ENCODE results near the gene RTL9.

DNA sequence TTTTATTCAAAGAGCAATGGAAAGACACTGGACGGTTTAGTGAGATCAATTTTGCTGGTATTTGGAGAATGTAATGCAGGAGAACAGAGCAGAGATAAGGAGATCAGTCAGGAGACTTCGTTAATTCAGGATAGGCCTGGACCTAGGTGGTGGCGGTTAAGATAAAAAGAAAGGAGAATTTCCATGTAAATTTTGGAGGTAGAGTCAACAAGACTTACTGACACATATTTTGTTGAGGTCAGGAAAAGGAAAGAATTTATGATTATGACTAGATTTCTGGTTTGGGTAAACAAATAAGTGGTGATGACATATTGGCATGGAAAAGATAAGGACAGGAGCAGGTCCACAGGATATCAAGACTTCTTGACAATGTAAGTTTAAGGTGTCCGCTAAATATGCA lies 31.9 kb upstream of the RTL9 start:
- TF ChIP-seq, protein P1, sequence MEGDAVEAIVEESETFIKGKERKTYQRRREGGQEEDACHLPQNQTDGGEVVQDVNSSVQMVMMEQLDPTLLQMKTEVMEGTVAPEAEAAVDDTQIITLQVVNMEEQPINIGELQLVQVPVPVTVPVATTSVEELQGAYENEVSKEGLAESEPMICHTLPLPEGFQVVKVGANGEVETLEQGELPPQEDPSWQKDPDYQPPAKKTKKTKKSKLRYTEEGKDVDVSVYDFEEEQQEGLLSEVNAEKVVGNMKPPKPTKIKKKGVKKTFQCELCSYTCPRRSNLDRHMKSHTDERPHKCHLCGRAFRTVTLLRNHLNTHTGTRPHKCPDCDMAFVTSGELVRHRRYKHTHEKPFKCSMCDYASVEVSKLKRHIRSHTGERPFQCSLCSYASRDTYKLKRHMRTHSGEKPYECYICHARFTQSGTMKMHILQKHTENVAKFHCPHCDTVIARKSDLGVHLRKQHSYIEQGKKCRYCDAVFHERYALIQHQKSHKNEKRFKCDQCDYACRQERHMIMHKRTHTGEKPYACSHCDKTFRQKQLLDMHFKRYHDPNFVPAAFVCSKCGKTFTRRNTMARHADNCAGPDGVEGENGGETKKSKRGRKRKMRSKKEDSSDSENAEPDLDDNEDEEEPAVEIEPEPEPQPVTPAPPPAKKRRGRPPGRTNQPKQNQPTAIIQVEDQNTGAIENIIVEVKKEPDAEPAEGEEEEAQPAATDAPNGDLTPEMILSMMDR (IDR thresholded peaks at IDR 0.05), result no peak
- no peak for TF ChIP-seq POLR2A (IDR thresholded peaks at IDR 0.05)
